ENCODE measurements around the gene HDAC2. TPM values are rescaled to one million over a fixed set of nuclear protein-coding genes. Genes with fewer than 3 reads are reported as not detected.
A peak's percentile ranks its signal among the peaks of the same experiment; 100 is the strongest.
"Not testable (repeated sequence)": the region's sequence is repeated elsewhere in the genome, so short reads cannot be mapped to it uniquely, and the experiment has no call there.

The HDAC2 gene
- total RNA-seq, 2 experiments from 2014 or later, result 96.0 to 101 TPM

GRCh38 chr6:113936093-113936934 is 34.6 kb downstream of the HDAC2 start:
- CTCF ChIA-PET, result interaction anchor here (0.9 to 2.1 kb wide), 9 partner anchors 9 to 78 kb away, joined by 3 to 7 read pairs (median 4); no protein-coding TSS in a partner anchor
- H3K36me3 Mint-ChIP-seq (ENCODE audit: low read depth), result peaks cover 26% of the 10 kb centered on the region
- no peak overlapping the region for H3K27ac Mint-ChIP-seq
- POLR2A ChIA-PET, result no interaction called here
- no peak for DNase-seq
- H3K4me1 Mint-ChIP-seq, result no peaks in the 10 kb centered on the region
- H3K4me3 Mint-ChIP-seq, result no peak overlapping the region
- ATAC-seq, result peak; percentile 71
- H3K9me3 Mint-ChIP-seq (ENCODE audit: low read depth), result no peaks in the 10 kb centered on the region
- intact Hi-C loops (cut with DNase I, micrococcal nuclease), result no loop called here
- no peaks in the 10 kb centered on the region for H3K27me3 Mint-ChIP-seq

DNA sequence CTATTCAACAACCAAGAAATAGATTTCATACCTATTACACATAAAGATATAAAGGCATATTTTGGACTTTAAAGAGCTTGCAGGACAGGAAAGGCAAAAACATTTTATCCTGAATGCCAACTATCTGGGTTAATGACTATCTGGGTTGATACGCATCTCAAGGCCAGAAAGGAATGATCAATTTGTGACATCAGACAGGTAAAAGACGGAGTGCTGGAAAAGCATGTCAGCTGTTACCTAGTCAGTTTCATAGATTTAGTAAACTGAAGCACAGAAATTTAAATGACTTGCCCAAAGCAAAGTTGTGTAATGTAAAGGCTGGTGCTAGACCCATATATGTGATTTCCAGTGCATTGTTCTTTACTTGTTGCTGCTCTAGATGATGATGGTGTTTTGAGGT is 36.8 kb downstream of the HDAC2 start:
- Mint-ChIP-seq H3K4me3 (no peak overlapping the region), H3K9me3 (ENCODE audit: low read depth) (peaks cover 8% of the 10 kb centered on the region), H3K4me1 (no peaks in the 10 kb centered on the region), H3K27ac (no peak overlapping the region), H3K27me3 (peaks cover 4% of the 10 kb centered on the region), H3K36me3 (ENCODE audit: low read depth) (peaks cover 23% of the 10 kb centered on the region)
- no peak for DNase-seq
- intact Hi-C loops (cut with DNase I, micrococcal nuclease), result loop anchor here in 1 of 2 experiments (2.0 kb wide), 1 partner anchor 1153 kb away; no protein-coding TSS in a partner anchor
- ChIA-PET CTCF (no interaction called here), POLR2A (no interaction called here)
- ATAC-seq, result no peak

GRCh38 chr6:113931907-113932306 is 39.0 kb downstream of the HDAC2 start:
- CTCF ChIA-PET; ATAC-seq; DNase-seq; H3K27ac Mint-ChIP-seq; H3K27me3 Mint-ChIP-seq; H3K4me1 Mint-ChIP-seq; intact Hi-C loops (cut with DNase I, micrococcal nuclease); H3K4me3 Mint-ChIP-seq; POLR2A ChIA-PET: not testable (repeated sequence)
- peaks cover 15% of the 10 kb centered on the region for H3K36me3 Mint-ChIP-seq (ENCODE audit: low read depth)
- peaks cover 14% of the 10 kb centered on the region for H3K9me3 Mint-ChIP-seq (ENCODE audit: low read depth)

DNA sequence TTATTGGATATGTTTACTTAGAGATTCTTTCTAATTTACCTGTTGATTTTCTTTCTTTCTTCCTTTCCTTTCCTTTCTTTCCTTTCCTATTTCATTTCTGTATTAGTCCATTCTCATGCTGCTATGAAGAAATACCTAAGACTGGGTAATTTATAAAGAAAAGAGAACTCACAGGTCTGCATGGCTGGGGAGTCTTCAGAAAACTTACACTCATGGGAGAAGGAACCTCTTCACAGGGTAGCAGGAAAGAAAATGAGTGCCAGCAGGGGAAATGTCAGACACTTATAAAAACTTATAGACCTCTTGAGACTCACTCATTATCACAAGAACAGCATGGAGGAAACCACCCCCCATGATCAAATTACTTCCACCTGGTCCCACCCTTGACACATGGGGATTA is 40.8 kb downstream of the HDAC2 start:
- H3K4me1 Mint-ChIP-seq, result no peaks in the 10 kb centered on the region
- CTCF ChIA-PET, result no interaction called here
- H3K4me3 Mint-ChIP-seq, result no peak overlapping the region
- H3K27me3 Mint-ChIP-seq, result peaks cover 9% of the 10 kb centered on the region
- DNase-seq (no peak), ATAC-seq (no peak)
- no peak overlapping the region for H3K27ac Mint-ChIP-seq
- intact Hi-C loops (cut with DNase I, micrococcal nuclease), result no loop called here
- peaks cover 14% of the 10 kb centered on the region for H3K9me3 Mint-ChIP-seq (ENCODE audit: low read depth)
- peaks cover 15% of the 10 kb centered on the region for H3K36me3 Mint-ChIP-seq (ENCODE audit: low read depth)
- POLR2A ChIA-PET, result no interaction called here

- intact Hi-C loops (cut with DNase I, micrococcal nuclease), result no loop called here
- peaks cover 4% of the 10 kb centered on the region for H3K36me3 Mint-ChIP-seq (ENCODE audit: low read depth)
- ATAC-seq (no peak), DNase-seq (no peak)
- ChIA-PET POLR2A (no interaction called here), CTCF (interaction anchor here (0.6 to 1.2 kb wide), 2 partner anchors 9 to 1638 kb away, joined by 3 to 4 read pairs; no protein-coding TSS in a partner anchor)
- peaks cover 14% of the 10 kb centered on the region for H3K9me3 Mint-ChIP-seq (ENCODE audit: low read depth)
- no peak overlapping the region for H3K4me3 Mint-ChIP-seq
- H3K4me1 Mint-ChIP-seq, result no peaks in the 10 kb centered on the region
- H3K27ac Mint-ChIP-seq, result no peak overlapping the region
- peaks cover 9% of the 10 kb centered on the region for H3K27me3 Mint-ChIP-seq
Measured at GRCh38 chr6:113927001-113927400, 43.9 kb downstream of the HDAC2 start.

- no peak for DNase-seq
- POLR2A ChIA-PET, result no interaction called here
- CTCF ChIA-PET, result interaction anchor here (0.6 kb wide), 1 partner anchor 56 kb away, joined by 5 read pairs; no protein-coding TSS in a partner anchor
- no peak overlapping the region for H3K4me3 Mint-ChIP-seq
- peaks cover 14% of the 10 kb centered on the region for H3K9me3 Mint-ChIP-seq (ENCODE audit: low read depth)
- intact Hi-C loops (cut with DNase I, micrococcal nuclease), result no loop called here
- peaks cover 7% of the 10 kb centered on the region for H3K4me1 Mint-ChIP-seq
- peaks cover 9% of the 10 kb centered on the region for H3K27me3 Mint-ChIP-seq
- no peak for ATAC-seq
- H3K36me3 Mint-ChIP-seq (ENCODE audit: low read depth), result peaks cover 4% of the 10 kb centered on the region
- H3K27ac Mint-ChIP-seq, result no peak overlapping the region
Measured at GRCh38 chr6:113925378-113925777, 45.6 kb downstream of the HDAC2 start.

DNA sequence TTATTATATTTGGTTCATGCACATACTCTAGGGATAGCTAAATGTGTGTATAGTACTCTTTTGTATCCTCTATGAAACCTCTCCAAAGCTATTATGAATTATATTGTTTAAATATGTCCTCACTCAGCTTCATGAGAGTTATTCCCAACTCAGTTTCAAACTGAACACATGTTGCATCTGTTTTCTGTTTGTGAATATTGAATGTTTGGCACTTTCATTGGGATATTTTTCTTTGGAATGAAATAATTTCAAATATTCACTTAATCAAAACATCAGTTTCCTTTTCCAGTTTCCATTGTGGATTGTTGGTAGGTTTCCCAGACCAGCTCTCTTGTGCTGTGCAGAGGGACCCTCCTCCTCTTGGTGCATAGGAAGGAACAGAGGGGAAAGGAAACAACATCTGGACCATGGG is 46.6 kb downstream of the HDAC2 start:
- peaks cover 5% of the 10 kb centered on the region for H3K27me3 Mint-ChIP-seq
- CTCF ChIA-PET, result interaction anchor here (0.6 to 1.2 kb wide), 3 partner anchors 14 to 16 kb away, joined by 3 to 6 read pairs (median 5); no protein-coding TSS in a partner anchor
- peaks cover under 1% of the 10 kb centered on the region for H3K36me3 Mint-ChIP-seq (ENCODE audit: low read depth)
- no peak overlapping the region for H3K4me3 Mint-ChIP-seq
- ATAC-seq, result no peak
- intact Hi-C loops (cut with DNase I, micrococcal nuclease), result no loop called here
- peaks cover 7% of the 10 kb centered on the region for H3K9me3 Mint-ChIP-seq (ENCODE audit: low read depth)
- POLR2A ChIA-PET, result no interaction called here
- H3K27ac Mint-ChIP-seq, result no peak overlapping the region
- DNase-seq, result no peak
- H3K4me1 Mint-ChIP-seq, result peaks cover 9% of the 10 kb centered on the region

DNA sequence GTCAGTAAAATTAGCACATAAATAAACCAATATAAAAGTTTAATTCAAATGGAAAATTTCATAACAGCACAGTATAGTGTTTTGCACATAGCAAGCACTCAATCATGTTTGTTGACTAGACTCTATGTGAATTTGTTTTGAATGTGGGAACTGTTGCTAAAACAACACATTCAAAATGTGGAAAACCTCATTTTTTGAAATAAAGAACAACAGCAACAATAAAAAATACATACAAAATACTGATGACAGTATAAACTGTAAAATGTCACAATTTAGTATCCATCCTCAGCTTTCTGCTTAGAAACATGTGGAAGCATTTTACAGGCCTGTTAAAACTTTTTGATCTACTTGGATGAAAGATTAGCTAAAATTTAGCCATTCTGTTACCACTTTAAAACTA is 47.4 kb downstream of the HDAC2 start:
- Mint-ChIP-seq H3K27ac (no peak overlapping the region), H3K36me3 (ENCODE audit: low read depth) (no peaks in the 10 kb centered on the region), H3K4me1 (peaks cover 9% of the 10 kb centered on the region), H3K27me3 (peaks cover 4% of the 10 kb centered on the region), H3K4me3 (no peak overlapping the region), H3K9me3 (ENCODE audit: low read depth) (peaks cover 3% of the 10 kb centered on the region)
- ATAC-seq (no peak), DNase-seq (no peak)
- CTCF ChIA-PET, result interaction anchor here (0.6 to 1.2 kb wide), 3 partner anchors 14 to 15 kb away, joined by 3 to 6 read pairs (median 5); no protein-coding TSS in a partner anchor
- POLR2A ChIA-PET, result no interaction called here
- intact Hi-C loops (cut with DNase I, micrococcal nuclease), result no loop called here

GRCh38 chr6:113921299-113921904 is 49.5 kb downstream of the HDAC2 start:
- ATAC-seq, result no peak
- peaks cover 9% of the 10 kb centered on the region for H3K4me1 Mint-ChIP-seq
- intact Hi-C loops (cut with DNase I, micrococcal nuclease), result no loop called here
- H3K27me3 Mint-ChIP-seq, result no peaks in the 10 kb centered on the region
- H3K27ac Mint-ChIP-seq, result no peak overlapping the region
- ChIA-PET POLR2A (no interaction called here), CTCF (interaction anchor here (0.6 to 1.4 kb wide), 3 partner anchors 12 to 870 kb away, joined by 3 to 6 read pairs (median 3); no protein-coding TSS in a partner anchor)
- H3K4me3 Mint-ChIP-seq, result no peak overlapping the region
- H3K9me3 Mint-ChIP-seq (ENCODE audit: low read depth), result no peaks in the 10 kb centered on the region
- DNase-seq, result no peak
- H3K36me3 Mint-ChIP-seq (ENCODE audit: low read depth), result no peaks in the 10 kb centered on the region

- Mint-ChIP-seq H3K4me1 (peaks cover 9% of the 10 kb centered on the region), H3K9me3 (ENCODE audit: low read depth) (no peaks in the 10 kb centered on the region), H3K27ac (no peak overlapping the region), H3K27me3 (no peaks in the 10 kb centered on the region), H3K4me3 (no peak overlapping the region), H3K36me3 (ENCODE audit: low read depth) (no peaks in the 10 kb centered on the region)
- ChIA-PET CTCF (interaction anchor here (0.6 to 2.2 kb wide), 4 partner anchors 11 to 870 kb away, joined by 3 to 8 read pairs (median 4); no protein-coding TSS in a partner anchor), POLR2A (no interaction called here)
- DNase-seq, result no peak
- peak; percentile 36 for ATAC-seq
- intact Hi-C loops (cut with DNase I, micrococcal nuclease), result no loop called here
Measured at GRCh38 chr6:113920663-113921267, 50.2 kb downstream of the HDAC2 start.

- H3K4me3 Mint-ChIP-seq; DNase-seq; H3K36me3 Mint-ChIP-seq (ENCODE audit: low read depth); H3K4me1 Mint-ChIP-seq; H3K27me3 Mint-ChIP-seq; H3K27ac Mint-ChIP-seq; intact Hi-C loops (cut with DNase I, micrococcal nuclease); POLR2A ChIA-PET; H3K9me3 Mint-ChIP-seq (ENCODE audit: low read depth); ATAC-seq: not testable (repeated sequence)
- CTCF ChIA-PET, result interaction anchor here (0.6 to 1.9 kb wide), 4 partner anchors 11 to 1730 kb away, joined by 3 to 7 read pairs (median 5); no protein-coding TSS in a partner anchor
Measured at GRCh38 chr6:113910285-113910684, 60.7 kb downstream of the HDAC2 start.

Measured in activated CD4-positive, alpha-beta T cell treated with anti-CD3 and anti-CD28 coated beads for 36 hours (primary cell).